Thoracic aorta (tissue), 2 donors: ENCODE measurements around the gene CCDC88C. TPM values are rescaled to one million over a fixed set of nuclear protein-coding genes. Genes with fewer than 3 reads are reported as not detected.

Source experiments
- ATAC-seq: fragments of 150-250 bp; one replicate; pipeline ENCODE4 v1.8.0; 2017; ENCODE audit warnings: low read depth; ENCODE audit not compliant: insufficient number of reproducible peaks, low FRiP score
- DNase-seq: peaks from one replicate; pipeline ENCODE4 v3.0.0-alpha.2; 2020; ENCODE audit warnings: low spot score
- H3K27ac ChIP-seq, 2 donors: fragments of 200-600 bp; sonication (generic); 1 replicate in 1 of 2; 2 replicates in 1 of 2; pipeline ENCODE4 v1.5.1; 2016; ENCODE audit warnings: mild to moderate bottlenecking in 2 of 2, moderate library complexity in 2 of 2
- H3K27me3 ChIP-seq: fragments of 200-600 bp; sonication (generic); replicated peaks from 2 replicates; pipeline ENCODE4 v1.6.0; 2016; ENCODE audit warnings: mild to moderate bottlenecking; ENCODE audit not compliant: insufficient read depth
- H3K36me3 ChIP-seq: fragments of 200-600 bp; sonication (generic); one replicate; pipeline ENCODE4 v1.5.1; 2016
- H3K4me1 ChIP-seq, 2 donors: fragments of 200-600 bp; sonication (generic); 1 replicate in 1 of 2; 2 replicates in 1 of 2; pipeline versions ENCODE4 v1.5.1 to v1.6.0; 2016; ENCODE audit warnings: low read depth in 2 of 2, mild to moderate bottlenecking in 1 of 2; ENCODE audit not compliant: control insufficient read depth in 1 of 2
- H3K4me3 ChIP-seq: fragments of 200-600 bp; sonication (generic); 2 replicates; pipeline ENCODE4 v1.5.1; 2016; ENCODE audit warnings: mild to moderate bottlenecking
- H3K9me3 ChIP-seq: fragments of 200-600 bp; sonication (generic); 2 replicates; pipeline ENCODE4 v1.5.1; 2016
- total RNA-seq, 2 donors: library from RNA; depleted of rRNA; stranded (reverse); fragments of >200 nt; gene quantifications; one replicate each; pipeline versions ENCODE4 v1.1.0 to v1.2.3, GENCODE V29; 2016
- TF ChIP-seq, protein P1 (sequence below): fragments of 200-600 bp; sonication (generic); IDR thresholded peaks from one replicate; pipeline ENCODE4 v1.5.1; 2019; ENCODE audit warnings: antibody characterized with exemption

CCDC88C gene, protein sequence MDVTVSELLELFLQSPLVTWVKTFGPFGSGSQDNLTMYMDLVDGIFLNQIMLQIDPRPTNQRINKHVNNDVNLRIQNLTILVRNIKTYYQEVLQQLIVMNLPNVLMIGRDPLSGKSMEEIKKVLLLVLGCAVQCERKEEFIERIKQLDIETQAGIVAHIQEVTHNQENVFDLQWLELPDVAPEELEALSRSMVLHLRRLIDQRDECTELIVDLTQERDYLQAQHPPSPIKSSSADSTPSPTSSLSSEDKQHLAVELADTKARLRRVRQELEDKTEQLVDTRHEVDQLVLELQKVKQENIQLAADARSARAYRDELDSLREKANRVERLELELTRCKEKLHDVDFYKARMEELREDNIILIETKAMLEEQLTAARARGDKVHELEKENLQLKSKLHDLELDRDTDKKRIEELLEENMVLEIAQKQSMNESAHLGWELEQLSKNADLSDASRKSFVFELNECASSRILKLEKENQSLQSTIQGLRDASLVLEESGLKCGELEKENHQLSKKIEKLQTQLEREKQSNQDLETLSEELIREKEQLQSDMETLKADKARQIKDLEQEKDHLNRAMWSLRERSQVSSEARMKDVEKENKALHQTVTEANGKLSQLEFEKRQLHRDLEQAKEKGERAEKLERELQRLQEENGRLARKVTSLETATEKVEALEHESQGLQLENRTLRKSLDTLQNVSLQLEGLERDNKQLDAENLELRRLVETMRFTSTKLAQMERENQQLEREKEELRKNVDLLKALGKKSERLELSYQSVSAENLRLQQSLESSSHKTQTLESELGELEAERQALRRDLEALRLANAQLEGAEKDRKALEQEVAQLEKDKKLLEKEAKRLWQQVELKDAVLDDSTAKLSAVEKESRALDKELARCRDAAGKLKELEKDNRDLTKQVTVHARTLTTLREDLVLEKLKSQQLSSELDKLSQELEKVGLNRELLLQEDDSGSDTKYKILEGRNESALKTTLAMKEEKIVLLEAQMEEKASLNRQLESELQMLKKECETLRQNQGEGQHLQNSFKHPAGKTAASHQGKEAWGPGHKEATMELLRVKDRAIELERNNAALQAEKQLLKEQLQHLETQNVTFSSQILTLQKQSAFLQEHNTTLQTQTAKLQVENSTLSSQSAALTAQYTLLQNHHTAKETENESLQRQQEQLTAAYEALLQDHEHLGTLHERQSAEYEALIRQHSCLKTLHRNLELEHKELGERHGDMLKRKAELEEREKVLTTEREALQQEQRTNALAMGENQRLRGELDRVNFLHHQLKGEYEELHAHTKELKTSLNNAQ (N-terminal part only)
- total RNA-seq: 10 to 100 TPM in 1 of 2 donors, 1 to 10 TPM in 1; 3.7 to 11.5 TPM

DNA sequence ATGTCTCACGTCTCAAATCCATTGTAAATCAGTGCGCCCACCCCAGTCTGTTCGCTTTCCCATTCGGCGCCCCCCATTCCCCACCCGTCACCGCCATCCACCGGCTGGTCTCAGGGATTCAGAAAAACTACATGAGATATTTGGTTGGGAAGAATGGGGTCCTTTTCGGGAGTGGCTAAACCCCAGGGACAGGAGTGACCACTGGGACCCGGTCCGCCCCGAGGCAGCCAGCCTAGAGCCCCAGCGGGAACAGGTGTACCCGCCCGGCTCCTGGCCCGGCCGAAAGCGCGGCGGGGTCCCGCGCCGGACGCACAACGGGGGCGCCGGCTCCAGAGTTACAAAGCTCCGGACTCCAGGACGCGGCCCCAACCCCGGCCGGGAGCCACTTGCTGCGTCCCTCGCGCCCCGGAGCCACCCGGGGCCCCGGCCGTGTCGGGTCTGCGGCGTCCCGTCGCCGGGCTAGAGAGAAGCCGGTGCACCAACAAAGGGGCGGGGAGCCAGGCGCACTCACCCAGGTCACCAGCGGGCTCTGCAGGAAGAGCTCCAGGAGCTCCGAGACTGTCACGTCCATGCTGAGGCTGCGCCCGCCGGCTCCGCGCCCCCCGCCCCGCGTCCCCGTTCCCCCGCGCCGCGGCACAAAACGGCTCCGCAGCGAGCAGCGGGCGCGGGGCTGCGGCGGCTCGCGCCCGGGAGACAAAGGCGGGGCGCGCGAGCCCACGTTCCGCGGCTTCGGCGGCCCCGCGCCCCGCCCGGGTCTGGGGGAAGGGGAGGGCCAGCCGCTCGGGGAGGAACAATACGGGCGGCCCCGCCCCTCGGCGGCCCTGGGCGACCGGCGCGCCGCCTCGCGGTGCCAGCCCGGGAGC is at the start of gene CCDC88C:
Gene CCDC88C (minus strand): TSS at position 701 of the 863 bp plus-strand sequence. CDS start 130 bp downstream, at position 571.
- ATAC-seq (no peak), DNase-seq (no peak)
- TF ChIP-seq, protein P1, sequence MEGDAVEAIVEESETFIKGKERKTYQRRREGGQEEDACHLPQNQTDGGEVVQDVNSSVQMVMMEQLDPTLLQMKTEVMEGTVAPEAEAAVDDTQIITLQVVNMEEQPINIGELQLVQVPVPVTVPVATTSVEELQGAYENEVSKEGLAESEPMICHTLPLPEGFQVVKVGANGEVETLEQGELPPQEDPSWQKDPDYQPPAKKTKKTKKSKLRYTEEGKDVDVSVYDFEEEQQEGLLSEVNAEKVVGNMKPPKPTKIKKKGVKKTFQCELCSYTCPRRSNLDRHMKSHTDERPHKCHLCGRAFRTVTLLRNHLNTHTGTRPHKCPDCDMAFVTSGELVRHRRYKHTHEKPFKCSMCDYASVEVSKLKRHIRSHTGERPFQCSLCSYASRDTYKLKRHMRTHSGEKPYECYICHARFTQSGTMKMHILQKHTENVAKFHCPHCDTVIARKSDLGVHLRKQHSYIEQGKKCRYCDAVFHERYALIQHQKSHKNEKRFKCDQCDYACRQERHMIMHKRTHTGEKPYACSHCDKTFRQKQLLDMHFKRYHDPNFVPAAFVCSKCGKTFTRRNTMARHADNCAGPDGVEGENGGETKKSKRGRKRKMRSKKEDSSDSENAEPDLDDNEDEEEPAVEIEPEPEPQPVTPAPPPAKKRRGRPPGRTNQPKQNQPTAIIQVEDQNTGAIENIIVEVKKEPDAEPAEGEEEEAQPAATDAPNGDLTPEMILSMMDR: no peak

DNA sequence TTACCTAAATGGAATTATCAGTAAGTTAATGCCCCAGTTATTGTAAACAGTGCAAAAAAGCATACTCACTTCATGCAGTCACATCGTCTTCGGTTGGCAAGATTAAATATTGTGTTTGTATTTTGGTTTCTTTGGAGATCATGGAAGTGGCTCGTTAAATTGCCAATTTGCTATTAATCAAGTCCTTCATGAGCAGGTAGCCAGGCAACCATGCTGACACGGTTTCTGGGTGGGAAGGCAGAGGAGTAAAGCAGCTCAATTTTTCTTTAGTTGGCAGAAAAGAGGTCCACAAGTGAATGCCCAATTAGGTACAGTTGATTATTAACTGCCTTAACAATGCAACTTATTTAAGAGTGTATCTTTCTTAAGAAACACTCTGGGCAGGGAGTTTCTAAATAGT is 48.6 kb upstream of the CCDC88C start:
- H3K9me3 ChIP-seq: no peaks in the 10 kb centered on the region
- ATAC-seq: no peak

More for the DNA sequence above, at the start of gene CCDC88C:
- Histone ChIP-seq H3K36me3 (no peaks in the 10 kb centered on the region), H3K27me3 (no peaks in the 10 kb centered on the region), H3K9me3 (no peaks in the 10 kb centered on the region), H3K4me1 (peaks cover 6 to 14% of the 10 kb centered on the region in 2 donors), H3K4me3 (peak within 1 kb of the TSS; percentile 67), H3K27ac (no peak within 1 kb of the TSS)

DNA sequence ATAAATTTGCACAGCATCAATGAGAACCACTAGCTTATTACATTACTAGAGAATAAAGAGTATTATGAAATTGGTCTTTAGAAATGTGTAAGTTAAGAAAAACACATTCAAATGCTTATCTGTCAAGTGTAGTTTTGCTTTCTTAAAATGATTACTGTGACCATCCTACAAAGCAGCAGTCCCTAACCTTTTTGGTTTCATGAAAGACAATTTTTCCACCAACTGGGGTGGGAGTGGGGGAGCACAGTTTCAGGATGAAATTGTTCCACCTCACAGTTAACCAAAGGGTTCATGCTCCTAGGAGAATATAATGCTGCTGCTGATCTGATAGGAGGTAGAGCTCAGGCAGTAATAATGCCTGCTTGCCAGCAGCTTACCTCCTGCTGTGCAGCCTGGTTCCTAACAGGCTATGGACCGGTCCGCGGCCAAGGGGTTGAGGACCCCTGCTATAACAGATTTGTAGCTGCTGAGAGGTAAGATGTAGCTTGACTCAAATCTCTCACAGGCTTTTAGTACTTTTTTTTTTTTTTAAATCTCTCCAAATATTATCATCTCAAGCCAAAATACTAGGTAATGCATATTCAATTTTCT is 47.1 kb upstream of the CCDC88C start:
- TF ChIP-seq, protein P1: no peak
- Histone ChIP-seq H3K36me3 (peaks cover 50% of the 10 kb centered on the region), H3K27ac (no peak overlapping the region), H3K4me3 (no peak overlapping the region), H3K27me3 (no peaks in the 10 kb centered on the region), H3K4me1 (no peaks in the 10 kb centered on the region), H3K9me3 (no peaks in the 10 kb centered on the region)
- no peak for DNase-seq
- no peak for ATAC-seq

More for the DNA sequence above, 48.6 kb upstream of the CCDC88C start:
- DNase-seq: no peak
- H3K36me3 ChIP-seq: peaks cover 47% of the 10 kb centered on the region
- no peaks in the 10 kb centered on the region for H3K27me3 ChIP-seq
- no peak overlapping the region for H3K4me3 ChIP-seq
- TF ChIP-seq, protein P1: no peak
- no peaks in the 10 kb centered on the region for H3K4me1 ChIP-seq
- H3K27ac ChIP-seq: no peak overlapping the region

DNA sequence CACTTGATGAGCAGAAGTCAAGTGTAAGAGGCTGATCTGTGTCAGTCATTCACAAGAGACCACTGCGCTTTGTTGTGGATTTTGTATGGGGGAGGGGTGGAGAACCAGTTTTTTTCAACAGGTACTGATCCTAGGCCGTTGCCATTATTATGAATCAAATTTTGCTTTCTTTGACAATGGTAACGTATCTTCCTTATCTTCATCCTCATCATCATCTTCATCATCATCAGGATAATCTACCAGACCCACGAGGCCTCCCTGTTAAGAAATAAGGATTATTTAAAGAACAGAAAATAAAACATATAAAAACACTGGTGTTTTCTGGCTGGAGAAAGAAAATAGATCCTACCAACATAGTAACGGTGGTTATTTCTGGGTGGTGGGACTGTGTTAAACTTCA is 41.0 kb upstream of the CCDC88C start:
- no peaks in the 10 kb centered on the region for H3K4me1 ChIP-seq
- TF ChIP-seq, protein P1: no peak
- H3K27ac ChIP-seq: no peak overlapping the region
- DNase-seq (no peak), ATAC-seq (no peak)
- peaks cover 43% of the 10 kb centered on the region for H3K36me3 ChIP-seq
- no peak overlapping the region for H3K4me3 ChIP-seq
- H3K27me3 ChIP-seq: no peaks in the 10 kb centered on the region
- H3K9me3 ChIP-seq: no peaks in the 10 kb centered on the region
